HepG2 (cell line): ENCODE results near the gene EXTL1. TPM values are rescaled to one million over a fixed set of nuclear protein-coding genes. Genes with fewer than 3 reads are reported as not detected.

Experiments used
- ATF7 ChIP-seq, 2 experiments: fragments of 450-650 bp in 1 of 2; sonication (generic) in 1 of 2; formaldehyde crosslinking in 1 of 2; IDR thresholded peaks; 2 replicates each; pipeline versions ENCODE4 v1.4.0 to v1.6.1; 2016 to 2020; ENCODE audit warnings: antibody characterized with exemption in 1 of 2, mild to moderate bottlenecking in 1 of 2, missing genetic modification reagents in 1 of 2
- ATRX ChIP-seq: sonication (generic); formaldehyde crosslinking; IDR thresholded peaks from 2 replicates; pipeline ENCODE4 v1.4.0; 2020; ENCODE audit warnings: missing genetic modification reagents, borderline replicate concordance
- BRCA1 ChIP-seq: sonication (generic); formaldehyde crosslinking; IDR thresholded peaks from 2 replicates; pipeline ENCODE4 v1.4.0; 2020; ENCODE audit warnings: missing genetic modification reagents
- CAMTA2 ChIP-seq: sonication (generic); formaldehyde crosslinking; IDR thresholded peaks from 2 replicates; pipeline ENCODE4 v1.4.0; 2020; ENCODE audit warnings: mild to moderate bottlenecking, missing genetic modification reagents, borderline replicate concordance
- FLYWCH1 ChIP-seq: sonication (generic); formaldehyde crosslinking; IDR thresholded peaks from 2 replicates; pipeline ENCODE4 v1.8.1; 2023; ENCODE audit warnings: mild to moderate bottlenecking, missing genetic modification reagents
- NR0B2 ChIP-seq: sonication (generic); formaldehyde crosslinking; IDR thresholded peaks from 2 replicates; pipeline ENCODE4 v1.4.0; 2020; ENCODE audit warnings: mild to moderate bottlenecking, missing genetic modification reagents
- RBM39 ChIP-seq: fragments of 200-400 bp; formaldehyde crosslinking; IDR thresholded peaks from one replicate; pipeline ENCODE4 v1.6.1; 2018; ENCODE audit warnings: antibody characterized with exemption, mild to moderate bottlenecking, low read depth, low read length; ENCODE audit not compliant: poor library complexity, severe bottlenecking
- RFXAP ChIP-seq: sonication (generic); formaldehyde crosslinking; IDR thresholded peaks from 2 replicates; pipeline ENCODE4 v1.4.0; 2020; ENCODE audit warnings: missing genetic modification reagents, borderline replicate concordance
- RNF2 ChIP-seq: fragments of 450-650 bp; conservative IDR thresholded peaks from 2 replicates; pipeline ENCODE4 v1.6.1; 2016; ENCODE audit warnings: low read depth
- SOX13 ChIP-seq, 3 experiments: fragments of 450-650 bp in 1 of 3; sonication (generic) in 1 of 3; formaldehyde crosslinking in 1 of 3; IDR thresholded peaks in 2 of 3; conservative IDR thresholded peaks in 1 of 3; 2 replicates each; pipeline versions ENCODE4 v1.5.0 to v1.6.1; 2016 to 2020; ENCODE audit warnings: antibody characterized with exemption in 1 of 3, mild to moderate bottlenecking in 1 of 3, missing compliant biosample characterization in 1 of 3, missing genetic modification reagents in 1 of 3, moderate library complexity in 1 of 3
- SP5 ChIP-seq: IDR thresholded peaks from 2 replicates; pipeline ENCODE4 v1.6.1; 2016; ENCODE audit warnings: low read depth, borderline replicate concordance
- TFAP4 ChIP-seq: sonication (generic); IDR thresholded peaks from 2 replicates; pipeline ENCODE4 v1.6.1; 2016; ENCODE audit warnings: low read depth, borderline replicate concordance
- TSC22D2 ChIP-seq: sonication (generic); formaldehyde crosslinking; IDR thresholded peaks from 2 replicates; pipeline ENCODE4 v1.5.1; 2020; ENCODE audit warnings: missing genetic modification reagents, mild to moderate bottlenecking, borderline replicate concordance
- ZBTB7A ChIP-seq: sonication (generic); formaldehyde crosslinking; IDR thresholded peaks from 2 replicates; pipeline ENCODE4 v1.8.0; 2022; ENCODE audit warnings: mild to moderate bottlenecking, missing genetic modification reagents
- ZNF142 ChIP-seq: sonication (generic); formaldehyde crosslinking; IDR thresholded peaks from 2 replicates; pipeline ENCODE4 v1.4.0; 2020; ENCODE audit warnings: missing genetic modification reagents
- ZNF264 ChIP-seq: sonication (generic); formaldehyde crosslinking; IDR thresholded peaks from 2 replicates; pipeline ENCODE4 v1.4.0; 2020; ENCODE audit warnings: missing genetic modification reagents
- ZNF333 ChIP-seq: sonication (generic); formaldehyde crosslinking; IDR thresholded peaks from 2 replicates; pipeline ENCODE4 v1.4.0; 2020; ENCODE audit warnings: mild to moderate bottlenecking, missing genetic modification reagents, borderline replicate concordance
- ZNF496 ChIP-seq: sonication (generic); formaldehyde crosslinking; IDR thresholded peaks from 2 replicates; pipeline ENCODE4 v1.8.1; 2023; ENCODE audit warnings: mild to moderate bottlenecking, moderate library complexity, missing genetic modification reagents; ENCODE audit not compliant: insufficient replicate concordance
- ZNF501 ChIP-seq: sonication (generic); formaldehyde crosslinking; IDR thresholded peaks from 2 replicates; pipeline ENCODE4 v1.5.1; 2020; ENCODE audit warnings: mild to moderate bottlenecking, moderate library complexity, missing genetic modification reagents
- ZNF672 ChIP-seq: sonication (generic); formaldehyde crosslinking; IDR thresholded peaks from 2 replicates; pipeline ENCODE4 v1.8.1; 2022; ENCODE audit warnings: missing genetic modification reagents
- ZNF879 ChIP-seq: sonication (generic); formaldehyde crosslinking; IDR thresholded peaks from 2 replicates; pipeline ENCODE4 v1.8.1; 2023; ENCODE audit warnings: missing genetic modification reagents
- polyA plus RNA-seq, 8 experiments: library from polyadenylated mRNA; depleted of rRNA in 3 of 8; stranded (reverse) in 7 of 8; unstranded in 1 of 8; fragments of >200 nt; fragmentation: Illumina TruSeq in 4 of 8; extraction: Trizol in 4 of 8; gene quantifications; 2 replicates each; pipeline versions ENCODE4 v1.2.1 to v1.2.3, GENCODE V29; 2011 to 2016; ENCODE audit warnings: low read depth in 4 of 8, missing spikeins in 1 of 8, mixed read lengths in 1 of 8; ENCODE audit not compliant: insufficient read depth in 1 of 8
- total RNA-seq, 5 experiments: library from RNA; depleted of rRNA; stranded (reverse); fragments of >200 nt; fragmentation: Illumina TruSeq; extraction: Trizol; gene quantifications; 2 replicates each; pipeline ENCODE4 v1.2.3, GENCODE V29; 2016; ENCODE audit warnings: low read depth in 1 of 5

EXTL1 gene
- total and polyA plus RNA-seq, 2 of the 13 experiments (the other 11 are each of a cell fraction or from before 2014, with no cell fraction given): 0.35 to 1.0 TPM

GRCh38 chr1:25997828-25998761 is 23.5 kb upstream of the EXTL1 start, which contains the start of gene PAFAH2 (continued):
- TF ChIP-seq ATRX (CRISPR knock-in tag) (no peak), ZNF501 (peak; percentile 84), FLYWCH1 (CRISPR knock-in tag) (no peak), ZBTB7A (CRISPR knock-in tag) (no peak), ZNF333 (CRISPR knock-in tag) (peak; percentile 76; the same call in 1 of the 2 replicates), BRCA1 (peak; percentile 85), ZNF496 (no peak), SOX13 (IDR thresholded peaks at IDR 0.05) (no peak), SOX13 (CRISPR knock-in tag; conservative IDR thresholded peaks at IDR 0.05 in 1 of 2, IDR thresholded peaks at IDR 0.05 in 1 of 2) (peak in 1 of 2 experiments; percentile 82; a peak in 2 of 4 replicates), ATF7 (IDR thresholded peaks at IDR 0.05) (0 out of 2 replicates have a peak, but pooled peaks have one; percentile 23), ATF7 (CRISPR knock-in tag; IDR thresholded peaks at IDR 0.05) (no peak; the same call in 1 of the 2 replicates), ZNF264 (CRISPR knock-in tag) (peak; percentile 72; the same call in 1 of the 2 replicates), CAMTA2 (CRISPR knock-in tag) (no peak), ZNF672 (CRISPR knock-in tag) (no peak), TFAP4 (no peak; the same call in 1 of the 2 replicates), ZNF142 (peak; percentile 62; the same call in 1 of the 2 replicates), RBM39 (no peak), NR0B2 (CRISPR knock-in tag) (0 out of 2 replicates have a peak, but pooled peaks have one; percentile 57), ZNF879 (CRISPR knock-in tag) (no peak), RFXAP (CRISPR knock-in tag) (peak; percentile 69; the same call in 1 of the 2 replicates), TSC22D2 (CRISPR knock-in tag) (peak; percentile 89; the same call in 1 of the 2 replicates), SP5 (CRISPR knock-in tag) (peak; percentile 45; the same call in 1 of the 2 replicates), RNF2 (peak; percentile 93)
